Tibial nerve (tissue), 4 donors: Measurements from ENCODE around the gene PCP2. TPM values are rescaled to one million over a fixed set of nuclear protein-coding genes. Genes with fewer than 3 reads are reported as not detected.

ENCODE experiments used
- DNase-seq, 2 donors: peaks; one replicate each; pipeline ENCODE4 v3.0.0-alpha.2; 2019; ENCODE audit warnings: low spot score in 2 of 2
- H3K27ac ChIP-seq, 4 donors: fragments of 200-600 bp; sonication (generic) in 3 of 4; one replicate each; pipeline ENCODE4 v1.5.1; 2017 to 2019; ENCODE audit warnings: mild to moderate bottlenecking in 1 of 4
- H3K27me3 ChIP-seq, 2 donors: fragments of 200-600 bp; sonication (generic) in 1 of 2; one replicate each; pipeline versions ENCODE4 v1.5.1 to v1.6.0; 2017 to 2019
- H3K36me3 ChIP-seq, 3 donors: fragments of 200-600 bp; sonication (generic); one replicate each; pipeline ENCODE4 v1.5.1; 2018 to 2019
- H3K4me1 ChIP-seq, 4 donors: fragments of 200-600 bp; sonication (generic) in 3 of 4; one replicate each; pipeline ENCODE4 v1.5.1; 2017 to 2019
- H3K4me3 ChIP-seq, 4 donors: fragments of 200-600 bp; sonication (generic) in 3 of 4; one replicate each; pipeline ENCODE4 v1.5.1; 2017 to 2019; ENCODE audit warnings: mild to moderate bottlenecking in 1 of 4, moderate library complexity in 1 of 4
- H3K9me3 ChIP-seq, 4 donors: fragments of 200-600 bp; sonication (generic) in 3 of 4; one replicate each; pipeline ENCODE4 v1.5.1; 2017 to 2019
- EP300 ChIP-seq, 2 donors: sonication (generic); formaldehyde crosslinking; IDR thresholded peaks; one replicate each; pipeline ENCODE4 v1.6.1; 2017; ENCODE audit warnings: antibody characterized with exemption in 2 of 2, mild to moderate bottlenecking in 1 of 2
- POLR2A ChIP-seq, 2 donors: fragments of 450-650 bp; IDR thresholded peaks; one replicate each; pipeline ENCODE4 v1.6.1; 2017; ENCODE audit warnings: antibody characterized with exemption in 2 of 2, mild to moderate bottlenecking in 2 of 2, moderate library complexity in 2 of 2
- WGBS, 2 donors: methylation state at CpG; one replicate each; pipeline ENCODE4 v1.1.5; 2018; 5-methylcytosine and 5-hydroxymethylcytosine counted together
- total RNA-seq, 4 donors: library from RNA; depleted of rRNA; stranded (reverse); fragments of >200 nt; gene quantifications; one replicate each; pipeline ENCODE4 v1.1.0, GENCODE V29; 2016
- TF ChIP-seq, protein P1 (sequence below), 5 experiments: fragments of 200-600 bp in 3 of 5; fragments of 450-650 bp in 2 of 5; sonication (generic) in 3 of 5; IDR thresholded peaks; one replicate each; pipeline ENCODE4 v1.5.1; 2016 to 2019; ENCODE audit warnings: antibody characterized with exemption in 5 of 5, mild to moderate bottlenecking in 3 of 5, moderate library complexity in 2 of 5

The PCP2 gene
- total RNA-seq, 4 donors from 2014 or later, result not detected

- peaks cover 5 to 38% (median 12%) of the 10 kb centered on the region in 3 donors for H3K36me3 ChIP-seq
- no peak for DNase-seq
- H3K4me3 ChIP-seq, result no peak overlapping the region
- H3K9me3 ChIP-seq, result no peaks in the 10 kb centered on the region
- no peak overlapping the region for H3K27ac ChIP-seq
- TF ChIP-seq EP300 (IDR thresholded peaks at IDR 0.05) (no peak), POLR2A (IDR thresholded peaks at IDR 0.05) (no peak)
- TF ChIP-seq, protein P1, sequence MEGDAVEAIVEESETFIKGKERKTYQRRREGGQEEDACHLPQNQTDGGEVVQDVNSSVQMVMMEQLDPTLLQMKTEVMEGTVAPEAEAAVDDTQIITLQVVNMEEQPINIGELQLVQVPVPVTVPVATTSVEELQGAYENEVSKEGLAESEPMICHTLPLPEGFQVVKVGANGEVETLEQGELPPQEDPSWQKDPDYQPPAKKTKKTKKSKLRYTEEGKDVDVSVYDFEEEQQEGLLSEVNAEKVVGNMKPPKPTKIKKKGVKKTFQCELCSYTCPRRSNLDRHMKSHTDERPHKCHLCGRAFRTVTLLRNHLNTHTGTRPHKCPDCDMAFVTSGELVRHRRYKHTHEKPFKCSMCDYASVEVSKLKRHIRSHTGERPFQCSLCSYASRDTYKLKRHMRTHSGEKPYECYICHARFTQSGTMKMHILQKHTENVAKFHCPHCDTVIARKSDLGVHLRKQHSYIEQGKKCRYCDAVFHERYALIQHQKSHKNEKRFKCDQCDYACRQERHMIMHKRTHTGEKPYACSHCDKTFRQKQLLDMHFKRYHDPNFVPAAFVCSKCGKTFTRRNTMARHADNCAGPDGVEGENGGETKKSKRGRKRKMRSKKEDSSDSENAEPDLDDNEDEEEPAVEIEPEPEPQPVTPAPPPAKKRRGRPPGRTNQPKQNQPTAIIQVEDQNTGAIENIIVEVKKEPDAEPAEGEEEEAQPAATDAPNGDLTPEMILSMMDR (IDR thresholded peaks at IDR 0.05), result no peak
- 75 to 80% methylated on average over 37 to 55 of the region's 59 CpGs for WGBS, 2 donors
- H3K4me1 ChIP-seq, result peaks cover 0 to 8% (median 0%) of the 10 kb centered on the region in 4 donors
- no peaks in the 10 kb centered on the region for H3K27me3 ChIP-seq
These were observed 18.4 kb downstream of the PCP2 start for GRCh38 chr19:7614859-7615741.

GRCh38 chr19:7612282-7613274 lies 20.9 kb downstream of the PCP2 start:
- Histone ChIP-seq H3K4me1 (no peaks in the 10 kb centered on the region), H3K27ac (no peak overlapping the region), H3K9me3 (no peaks in the 10 kb centered on the region), H3K4me3 (no peak overlapping the region), H3K36me3 (peaks cover 0 to 13% (median 0%) of the 10 kb centered on the region in 3 donors), H3K27me3 (no peaks in the 10 kb centered on the region)
- no peak for DNase-seq
- no peak for TF ChIP-seq EP300 (IDR thresholded peaks at IDR 0.05)
- TF ChIP-seq, protein P1 (IDR thresholded peaks at IDR 0.05), result no peak
- no peak for TF ChIP-seq POLR2A (IDR thresholded peaks at IDR 0.05)
- 88 to 90% methylated on average over 75 to 76 of the region's 81 CpGs for WGBS, 2 donors

GRCh38 chr19:7611541-7612279 lies 21.8 kb downstream of the PCP2 start:
- Histone ChIP-seq H3K4me1 (no peaks in the 10 kb centered on the region), H3K36me3 (peaks cover 0 to 4% (median 0%) of the 10 kb centered on the region in 3 donors), H3K27me3 (peaks cover 0 to 5% of the 10 kb centered on the region in 2 donors), H3K9me3 (no peaks in the 10 kb centered on the region), H3K27ac (no peak overlapping the region), H3K4me3 (no peak overlapping the region)
- TF ChIP-seq, protein P1 (IDR thresholded peaks at IDR 0.05), result no peak
- TF ChIP-seq EP300 (IDR thresholded peaks at IDR 0.05) (no peak), POLR2A (IDR thresholded peaks at IDR 0.05) (no peak)
- DNase-seq, result no peak
- 78 to 86% methylated on average over 33 to 36 of the region's 41 CpGs for WGBS, 2 donors

- TF ChIP-seq, protein P1 (IDR thresholded peaks at IDR 0.05), result no peak
- no peak for TF ChIP-seq EP300 (IDR thresholded peaks at IDR 0.05)
- Histone ChIP-seq H3K27me3 (peaks cover 0 to 12% of the 10 kb centered on the region in 2 donors), H3K9me3 (no peaks in the 10 kb centered on the region), H3K36me3 (no peaks in the 10 kb centered on the region), H3K27ac (no peak overlapping the region), H3K4me3 (no peak overlapping the region), H3K4me1 (no peaks in the 10 kb centered on the region)
- no peak for DNase-seq
- WGBS, 2 donors, result 77 to 83% methylated on average over 30 to 31 of the region's 31 CpGs
These were observed 22.9 kb downstream of the PCP2 start for GRCh38 chr19:7610491-7611240.
